Fibroblast of skin of left quadriceps (primary cell): ENCODE results near the gene WNT5B.

Experiments used
- DNase-seq, 2 experiments: peaks; one replicate each; pipeline ENCODE4 v3.0.0-alpha.2; 2013; ENCODE audit warnings: low read depth in 2 of 2

The WNT5B gene

GRCh38 chr12:1628666-1629337 is at the start of gene WNT5B:
Gene WNT5B, plus strand, starts transcription at chr12:1629231. Its CDS starts 2,124 bp downstream, at chr12:1631355.
- DNase-seq, result no peak

GRCh38 chr12:1579651-1580435 is 49.2 kb upstream of the WNT5B start:
- no peak for DNase-seq

GRCh38 chr12:1580526-1580925 is 48.5 kb upstream of the WNT5B start:
- DNase-seq, result no peak

GRCh38 chr12:1581973-1582708 is 46.9 kb upstream of the WNT5B start:
- no peak for DNase-seq

- DNase-seq, result no peak
Observed at GRCh38 chr12:1582709-1583050, 46.4 kb upstream of the WNT5B start.

- DNase-seq, result peak in 1 of 2 experiments; percentile 80
Observed at GRCh38 chr12:1583421-1584078, 45.5 kb upstream of the WNT5B start.

- no peak for DNase-seq
Observed at GRCh38 chr12:1584326-1584725, 44.7 kb upstream of the WNT5B start.

GRCh38 chr12:1587927-1588574 is 41.0 kb upstream of the WNT5B start:
- no peak for DNase-seq

- DNase-seq, result no peak
Observed at GRCh38 chr12:1588575-1588947, 40.5 kb upstream of the WNT5B start.

- no peak for DNase-seq
Observed at GRCh38 chr12:1590221-1590979, 38.6 kb upstream of the WNT5B start.

- DNase-seq, result no peak
Observed at GRCh38 chr12:1591034-1591433, 38.0 kb upstream of the WNT5B start.

- no peak for DNase-seq
Observed at GRCh38 chr12:1591543-1591942, 37.5 kb upstream of the WNT5B start.

- DNase-seq, result no peak
Observed at GRCh38 chr12:1592444-1593173, 36.4 kb upstream of the WNT5B start.

- DNase-seq, result no peak
Observed at GRCh38 chr12:1593174-1594005, 35.6 kb upstream of the WNT5B start.

GRCh38 chr12:1594006-1594260 is 35.1 kb upstream of the WNT5B start:
- DNase-seq, result no peak

- no peak for DNase-seq
Observed at GRCh38 chr12:1594261-1595025, 34.6 kb upstream of the WNT5B start, which contains the start of gene FBXL14. Gene FBXL14, minus strand, starts transcription at chr12:1594581. Its CDS starts 515 bp downstream, at chr12:1594066.

- DNase-seq, result no peak
Observed at GRCh38 chr12:1595026-1595561, 33.9 kb upstream of the WNT5B start.

- no peak for DNase-seq
Observed at GRCh38 chr12:1595690-1596347, 33.2 kb upstream of the WNT5B start.
